CD4-positive, alpha-beta T cell treated with Interleukin-12 subunit alpha and Interleukin-12 subunit beta, for 1 hour (primary cell): ENCODE data around the gene HLA-C.
A peak's percentile ranks its signal among the peaks of the same experiment; 100 is the strongest.
"Not testable (repeated sequence)": the region's sequence is repeated elsewhere in the genome, so short reads cannot be mapped to it uniquely, and the experiment has no call there.

Source experiments
- DNase-seq: peaks from one replicate; pipeline ENCODE4 v3.0.0-alpha.2; 2020

The HLA-C gene

GRCh38 chr6:31271641-31272357, at the start of gene HLA-C:
Gene HLA-C (minus strand): TSS chr6:31272092. CDS start chr6:31272071, 21 bp downstream.
- peak; percentile 97 for DNase-seq

- DNase-seq, result no peak
Observed at GRCh38 chr6:31321005-31321707, 49.3 kb upstream of the HLA-C start.

- DNase-seq, result no peak
Observed at GRCh38 chr6:31317036-31317435, 45.1 kb upstream of the HLA-C start.

DNA sequence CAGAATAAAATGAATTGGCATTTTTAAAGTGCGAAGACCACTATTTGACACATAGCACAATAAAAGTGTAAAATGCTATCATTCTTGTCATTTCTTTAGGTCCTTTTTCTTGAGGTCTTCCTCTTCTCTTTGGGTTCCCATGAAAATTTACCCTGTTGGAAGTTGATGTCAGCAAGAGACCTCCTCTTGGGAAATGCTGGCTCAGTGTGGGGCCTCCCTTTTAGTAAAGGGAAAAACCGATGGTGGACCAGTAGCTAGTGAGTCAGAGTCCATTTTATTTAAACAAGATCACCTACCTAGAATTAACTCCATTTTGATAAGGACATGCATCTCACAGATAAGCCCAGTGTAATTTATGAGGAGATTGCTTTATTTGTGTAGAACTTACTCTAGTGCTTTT, 37.7 kb upstream of the HLA-C start:
- DNase-seq, result no peak

DNA sequence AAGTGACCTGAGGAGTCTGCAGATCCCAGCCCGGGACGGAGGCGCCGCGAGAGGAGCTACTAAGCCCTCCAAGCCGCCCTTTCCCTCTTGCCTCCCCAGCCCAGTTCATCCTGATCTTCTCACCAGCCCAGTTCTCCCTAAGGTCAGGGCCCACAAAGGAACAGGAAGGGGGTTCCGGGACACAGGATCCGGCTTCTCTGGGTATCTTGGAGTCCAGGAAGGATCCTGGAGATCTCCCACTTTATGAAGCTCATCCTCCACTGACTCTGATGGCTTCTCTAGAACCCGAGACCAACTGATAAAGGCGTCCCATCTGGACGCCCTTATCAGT, 36.9 kb upstream of the HLA-C start:
- no peak for DNase-seq

DNA sequence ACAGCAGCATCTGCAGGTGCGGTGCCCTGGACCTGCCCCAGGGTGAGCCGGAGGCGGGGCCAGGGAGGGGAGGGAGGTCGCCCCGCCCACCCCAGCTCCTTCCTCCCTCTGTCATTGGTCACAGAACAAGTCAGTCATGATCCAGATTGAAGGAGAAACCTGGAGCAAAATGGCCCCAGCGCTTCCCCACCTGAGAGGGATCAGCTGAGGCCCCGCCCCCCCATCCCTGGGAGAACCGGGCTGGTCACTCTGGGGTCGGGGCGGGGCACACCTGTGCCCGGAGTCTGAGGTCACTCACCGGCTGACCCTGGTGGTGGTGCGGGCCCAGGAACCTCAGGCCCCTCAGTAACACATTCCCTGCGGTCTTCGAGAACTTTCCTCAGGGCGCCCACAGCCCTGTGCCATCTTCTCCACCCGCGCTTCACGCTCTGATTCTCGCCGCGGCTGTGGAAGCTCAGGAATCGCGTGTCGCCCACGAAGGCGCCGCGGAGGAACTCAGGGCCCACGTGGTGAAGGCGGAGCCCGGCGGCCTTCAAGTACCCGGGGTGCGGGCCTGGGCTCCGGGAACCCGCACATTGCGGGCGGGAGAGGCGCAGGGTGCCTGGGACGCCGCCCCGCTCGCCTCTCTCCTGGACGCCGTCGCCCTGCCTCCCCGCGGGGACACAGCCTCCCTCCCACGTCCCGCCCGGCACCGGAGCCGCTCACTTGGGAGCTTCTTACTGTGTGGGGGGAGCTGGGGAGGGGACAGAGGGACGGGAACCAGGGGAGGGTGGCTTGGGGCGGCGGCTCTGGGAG, 36.4 kb upstream of the HLA-C start:
- DNase-seq, result peak; percentile 72

- no peak for DNase-seq
Observed at GRCh38 chr6:31307669-31308049, 35.8 kb upstream of the HLA-C start.

- no peak for DNase-seq
Observed at GRCh38 chr6:31305703-31306219, 33.9 kb upstream of the HLA-C start.

DNA sequence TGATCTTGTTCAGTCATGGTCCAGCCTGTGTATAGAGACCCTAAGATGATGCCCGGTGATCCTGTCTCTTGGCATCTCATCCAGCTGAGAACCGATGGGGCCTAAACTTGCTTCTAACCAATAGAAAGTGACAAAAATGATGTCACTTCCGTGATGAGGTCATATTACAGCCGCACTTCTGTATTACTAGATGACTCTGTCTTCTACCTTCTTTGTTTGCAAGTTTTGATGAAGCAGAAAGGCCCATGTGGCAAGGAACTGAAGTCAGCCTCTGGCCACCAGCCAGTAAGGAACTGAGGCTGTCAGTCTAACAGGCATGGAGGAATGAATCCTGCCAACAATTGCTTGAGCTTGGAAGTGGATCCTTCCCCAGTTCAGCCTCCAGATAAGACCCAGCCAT, 32.8 kb upstream of the HLA-C start:
- DNase-seq, result no peak

DNA sequence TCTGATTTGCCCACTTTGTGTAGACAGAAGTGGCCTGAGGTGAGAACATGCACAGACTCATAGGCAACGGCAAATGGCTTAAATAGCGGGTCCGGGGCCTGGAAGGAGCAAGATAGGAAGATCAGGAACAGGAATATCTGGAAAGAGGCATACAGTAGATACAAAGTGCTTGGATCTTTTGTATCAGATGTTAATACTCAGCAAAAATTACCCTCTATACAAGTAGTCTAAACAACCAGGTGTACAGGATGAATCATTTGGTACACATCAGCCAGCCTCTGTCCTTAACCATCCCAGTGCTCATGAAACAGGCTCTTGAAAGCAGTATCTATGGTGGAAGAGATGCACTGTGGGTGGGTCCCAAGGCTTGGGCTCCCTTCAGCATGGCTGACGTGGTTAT, 28.9 kb upstream of the HLA-C start:
- no peak for DNase-seq

DNA sequence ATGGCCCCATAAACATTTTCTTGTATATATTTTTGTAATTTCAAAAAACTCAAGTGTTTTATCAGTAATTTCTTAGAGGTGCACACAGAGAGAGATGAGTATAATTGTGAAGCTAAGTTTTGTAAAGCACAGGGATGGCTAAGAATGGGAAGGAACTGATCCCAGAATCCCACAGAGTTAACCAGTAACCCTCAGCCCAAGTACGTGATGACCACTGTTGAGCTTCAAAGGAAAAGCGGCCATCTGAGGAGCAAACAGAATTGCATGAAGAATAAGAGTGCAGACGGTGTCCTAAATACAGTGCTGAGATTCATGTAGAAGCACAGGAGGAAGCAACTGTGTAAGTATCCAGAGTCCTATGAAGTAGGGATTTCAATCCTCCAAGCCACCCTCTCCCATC, 28.1 kb upstream of the HLA-C start:
- no peak for DNase-seq

GRCh38 chr6:31299511-31299910, 27.6 kb upstream of the HLA-C start:
- DNase-seq, result no peak

DNA sequence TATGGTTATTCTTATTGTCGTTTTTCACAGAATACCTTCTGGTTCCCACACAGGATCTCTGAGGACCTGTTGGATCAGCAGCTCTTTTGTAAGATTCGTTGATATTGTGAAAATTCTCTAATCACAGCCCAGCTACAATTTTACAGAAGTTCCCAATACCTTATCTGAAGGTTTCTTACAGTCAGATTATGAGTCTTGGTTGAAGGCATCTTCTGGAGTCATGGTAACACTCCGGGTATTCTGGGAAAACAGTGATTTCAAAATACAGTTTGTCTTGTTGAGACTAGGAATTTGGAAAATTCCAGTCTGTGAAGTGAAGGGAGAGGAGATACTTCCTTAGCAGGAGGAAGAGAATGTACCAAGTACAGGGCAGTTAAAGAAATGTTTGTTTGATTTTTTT, 22.2 kb upstream of the HLA-C start:
- DNase-seq, result no peak

- no peak for DNase-seq
Observed at GRCh38 chr6:31293343-31293742, 21.5 kb upstream of the HLA-C start.

DNA sequence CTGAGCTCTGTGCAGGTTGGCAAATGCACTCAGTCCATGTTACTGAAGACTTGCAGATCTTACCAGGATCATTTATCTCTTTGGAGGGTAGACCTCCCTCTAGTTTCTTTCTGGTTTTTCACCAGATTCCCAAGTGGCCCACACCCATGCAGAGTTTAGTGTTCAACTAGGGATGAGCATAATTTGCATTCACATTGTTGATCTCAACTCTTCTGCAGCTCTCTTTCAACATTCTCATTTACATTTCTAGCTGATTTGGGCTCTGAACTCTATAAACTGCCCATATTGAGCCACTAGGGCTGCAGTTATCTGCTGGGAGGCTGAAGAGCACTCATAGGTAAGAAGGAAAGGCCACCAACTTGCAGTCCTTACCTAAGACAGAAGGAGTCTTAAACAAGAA, 17.9 kb upstream of the HLA-C start:
- DNase-seq, result no peak

DNA sequence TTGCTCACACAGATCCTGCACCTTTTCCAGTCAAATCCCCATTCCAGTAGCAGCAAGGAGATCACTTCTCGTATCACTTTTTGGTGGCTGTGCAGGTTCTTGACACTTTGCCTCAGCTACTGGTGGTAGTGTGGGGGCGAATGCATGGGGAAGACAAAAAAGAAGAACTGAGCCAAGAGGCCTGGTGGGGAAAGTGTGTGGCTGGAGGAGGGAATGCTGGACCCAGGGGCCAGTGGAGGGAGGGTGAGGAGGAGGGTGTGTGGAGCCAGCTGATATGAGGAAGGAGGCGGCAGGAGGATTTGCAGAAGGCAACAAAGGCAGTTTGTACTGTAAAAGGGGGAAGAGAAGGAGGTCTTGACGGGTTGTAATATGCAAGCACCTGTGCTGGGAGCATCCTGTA, 15.7 kb upstream of the HLA-C start:
- no peak for DNase-seq

DNA sequence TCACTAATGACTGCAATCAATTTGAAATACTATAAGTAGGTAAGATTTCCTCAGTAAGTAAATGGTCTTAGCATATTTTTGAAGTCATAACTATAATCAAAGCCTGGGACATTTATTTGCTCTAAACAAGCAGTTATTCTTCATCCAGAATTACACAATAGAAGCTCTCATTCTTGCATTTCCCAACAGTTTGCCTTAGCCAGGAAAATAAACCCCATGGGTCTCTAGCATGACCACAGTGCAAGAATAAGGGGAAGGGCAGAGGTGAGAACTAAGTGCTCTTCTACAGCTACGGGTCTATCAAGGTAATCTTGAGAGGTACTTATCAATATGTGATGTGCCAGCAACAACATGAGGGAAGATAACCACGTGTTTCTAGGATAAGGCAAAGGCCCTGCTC, 14.1 kb upstream of the HLA-C start:
- DNase-seq, result no peak

- DNase-seq, result no peak
Observed at GRCh38 chr6:31285486-31285885, 13.6 kb upstream of the HLA-C start.

DNA sequence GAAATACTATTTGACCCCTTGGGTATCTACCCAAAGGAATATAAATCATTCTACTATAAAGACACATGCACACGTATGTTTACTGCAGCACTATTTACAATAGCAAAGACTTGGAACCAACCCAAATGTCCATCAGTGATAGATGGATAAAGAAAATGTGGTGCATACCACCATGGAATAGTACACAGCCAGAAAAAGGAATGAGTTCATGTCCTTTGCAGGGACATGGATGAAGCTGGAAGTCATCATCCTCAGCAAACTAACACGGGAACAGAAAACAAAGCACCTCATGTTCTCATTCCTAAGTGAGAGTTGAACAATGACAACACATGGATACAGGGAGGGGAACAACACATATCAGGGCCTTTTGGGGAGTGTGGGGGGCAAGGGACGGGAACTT, 7.8 kb upstream of the HLA-C start:
- DNase-seq, result not testable (repeated sequence)

- peak; percentile 45 for DNase-seq
Observed at GRCh38 chr6:31272836-31273626, 1.1 kb upstream of the HLA-C start.

- peak; percentile 40 for DNase-seq
Observed at GRCh38 chr6:31272436-31272835, 544 bp upstream of the HLA-C start.

GRCh38 chr6:31270788-31271640, 878 bp downstream of the HLA-C start:
- DNase-seq, result peak; percentile 86
